Transverse colon (tissue), 4 donors: Measurements from ENCODE around the gene NEURL1. TPM values are rescaled to one million over a fixed set of nuclear protein-coding genes. Genes with fewer than 3 reads are reported as not detected.

Experiments used
- DNase-seq: peaks from one replicate; pipeline ENCODE4 v3.0.0-alpha.2; 2019
- H3K27ac ChIP-seq, 4 donors: fragments of 200-600 bp; sonication (generic); 2 replicates each; pipeline ENCODE4 v1.5.1; 2016 to 2018; ENCODE audit warnings: inconsistent platforms in 4 of 4
- H3K27me3 ChIP-seq: fragments of 200-600 bp; sonication (generic); 2 replicates; pipeline ENCODE4 v1.5.1; 2017; ENCODE audit warnings: inconsistent platforms
- H3K36me3 ChIP-seq, 4 donors: fragments of 200-600 bp; sonication (generic); 2 replicates each; pipeline ENCODE4 v1.5.1; 2017 to 2019; ENCODE audit warnings: inconsistent platforms in 4 of 4
- H3K4me1 ChIP-seq, 4 donors: fragments of 200-600 bp; sonication (generic); 2 replicates each; pipeline ENCODE4 v1.5.1; 2017 to 2020; ENCODE audit warnings: inconsistent platforms in 4 of 4
- H3K4me3 ChIP-seq, 4 donors: fragments of 200-600 bp; sonication (generic); 1 replicate in 1 of 4; 2 replicates in 3 of 4; pipeline versions ENCODE4 v1.5.1 to v1.6.1; 2017 to 2019; ENCODE audit warnings: inconsistent platforms in 4 of 4
- H3K9me3 ChIP-seq, 2 donors: fragments of 200-600 bp; sonication (generic); 2 replicates each; pipeline ENCODE4 v1.5.1; 2017 to 2019; ENCODE audit warnings: inconsistent platforms in 2 of 2
- EP300 ChIP-seq: sonication (generic); formaldehyde crosslinking; IDR thresholded peaks from one replicate; pipeline ENCODE4 v1.6.1; 2017; ENCODE audit warnings: antibody characterized with exemption, low read depth
- POLR2A ChIP-seq: fragments of 450-650 bp; IDR thresholded peaks from one replicate; pipeline ENCODE4 v1.6.1; 2016; ENCODE audit warnings: antibody characterized with exemption, mild to moderate bottlenecking, moderate library complexity
- POLR2AphosphoS5 ChIP-seq, 3 donors: sonication (generic); formaldehyde crosslinking; IDR thresholded peaks; one replicate each; pipeline ENCODE4 v1.6.1; 2016; ENCODE audit warnings: antibody characterized with exemption in 3 of 3
- WGBS, 2 donors: methylation state at CpG; one replicate each; pipeline ENCODE4 v1.1.5; 2018; ENCODE audit warnings: low coverage in 1 of 2; 5-methylcytosine and 5-hydroxymethylcytosine counted together
- in situ Hi-C, 4 donors: fragments of 200-750 bp; cut with MboI; loops; one replicate each; pipeline versions ENCODE4 v1.15.0 to v1.15.1; 2017; ENCODE audit warnings: low sequenced_read_pairs in 3 of 4, low pct_ligation_motif_present in 1 of 4, low pct_unique_long_range_greater_than_20kb in 1 of 4
- intact Hi-C: fragments of 100-400 bp; cut with DNase I; formaldehyde crosslinking; loops from one replicate; pipeline ENCODE4 v1.15.1; 2023; ENCODE audit warnings: low total_unique reads
- total RNA-seq, 4 donors: library from RNA; depleted of rRNA; stranded (reverse); fragments of >200 nt; gene quantifications; one replicate each; pipeline ENCODE4 v1.1.0, GENCODE V29; 2016
- TF ChIP-seq, protein P1 (sequence below), 5 experiments: fragments of 200-600 bp in 3 of 5; fragments of 450-650 bp in 2 of 5; sonication (generic) in 3 of 5; IDR thresholded peaks; 1 replicate in 2 of 5; 2 replicates in 3 of 5; pipeline ENCODE4 v1.5.1; 2016 to 2017; ENCODE audit warnings: antibody characterized with exemption in 5 of 5, inconsistent platforms in 3 of 5, mild to moderate bottlenecking in 2 of 5, moderate library complexity in 1 of 5

Gene NEURL1
- total RNA-seq, 4 donors from 2014 or later = 36.7 to 177 (median 55.8) TPM

DNA sequence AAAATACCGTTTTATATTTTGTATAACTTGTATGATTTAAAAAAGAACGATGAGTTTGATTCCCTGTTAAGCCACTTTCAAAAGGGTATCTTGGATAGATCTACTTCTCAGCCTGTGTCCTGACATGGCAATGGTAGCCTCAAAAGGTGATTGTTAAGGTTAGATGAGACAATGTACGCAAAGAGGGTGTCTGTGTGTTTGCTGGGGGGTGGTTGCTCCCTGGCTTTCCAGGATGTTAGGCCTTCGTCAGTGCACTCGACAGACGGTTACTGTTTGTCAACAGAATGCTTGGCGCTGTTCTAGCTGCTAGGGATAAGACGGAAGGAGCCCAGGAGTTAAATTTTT, 90.3 kb downstream of the NEURL1 start:
- Histone ChIP-seq H3K4me1 (peaks cover 0 to 10% (median 2%) of the 10 kb centered on the region in 4 donors), H3K9me3 (no peaks in the 10 kb centered on the region), H3K4me3 (peak overlapping the region in 1 of 4 donors; percentile 47), H3K27me3 (peaks cover 8% of the 10 kb centered on the region), H3K27ac (no peak overlapping the region), H3K36me3 (no peaks in the 10 kb centered on the region)
- no peak for DNase-seq
- TF ChIP-seq, protein P1, sequence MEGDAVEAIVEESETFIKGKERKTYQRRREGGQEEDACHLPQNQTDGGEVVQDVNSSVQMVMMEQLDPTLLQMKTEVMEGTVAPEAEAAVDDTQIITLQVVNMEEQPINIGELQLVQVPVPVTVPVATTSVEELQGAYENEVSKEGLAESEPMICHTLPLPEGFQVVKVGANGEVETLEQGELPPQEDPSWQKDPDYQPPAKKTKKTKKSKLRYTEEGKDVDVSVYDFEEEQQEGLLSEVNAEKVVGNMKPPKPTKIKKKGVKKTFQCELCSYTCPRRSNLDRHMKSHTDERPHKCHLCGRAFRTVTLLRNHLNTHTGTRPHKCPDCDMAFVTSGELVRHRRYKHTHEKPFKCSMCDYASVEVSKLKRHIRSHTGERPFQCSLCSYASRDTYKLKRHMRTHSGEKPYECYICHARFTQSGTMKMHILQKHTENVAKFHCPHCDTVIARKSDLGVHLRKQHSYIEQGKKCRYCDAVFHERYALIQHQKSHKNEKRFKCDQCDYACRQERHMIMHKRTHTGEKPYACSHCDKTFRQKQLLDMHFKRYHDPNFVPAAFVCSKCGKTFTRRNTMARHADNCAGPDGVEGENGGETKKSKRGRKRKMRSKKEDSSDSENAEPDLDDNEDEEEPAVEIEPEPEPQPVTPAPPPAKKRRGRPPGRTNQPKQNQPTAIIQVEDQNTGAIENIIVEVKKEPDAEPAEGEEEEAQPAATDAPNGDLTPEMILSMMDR (IDR thresholded peaks at IDR 0.05) = no peak
- TF ChIP-seq POLR2A = no peak
- TF ChIP-seq POLR2AphosphoS5 (IDR thresholded peaks at IDR 0.05) = no peak
- TF ChIP-seq EP300 = no peak
- 73 to 94% methylated on average over 4 to 8 of the region's 8 CpGs for WGBS, 2 donors
- intact Hi-C loops (no loop called here), in situ Hi-C loops (loop anchor here in 1 of 4 donors (25.0 kb wide), 1 partner anchor 278 kb away; the partner anchor contains the start of gene SH3PXD2A)

DNA sequence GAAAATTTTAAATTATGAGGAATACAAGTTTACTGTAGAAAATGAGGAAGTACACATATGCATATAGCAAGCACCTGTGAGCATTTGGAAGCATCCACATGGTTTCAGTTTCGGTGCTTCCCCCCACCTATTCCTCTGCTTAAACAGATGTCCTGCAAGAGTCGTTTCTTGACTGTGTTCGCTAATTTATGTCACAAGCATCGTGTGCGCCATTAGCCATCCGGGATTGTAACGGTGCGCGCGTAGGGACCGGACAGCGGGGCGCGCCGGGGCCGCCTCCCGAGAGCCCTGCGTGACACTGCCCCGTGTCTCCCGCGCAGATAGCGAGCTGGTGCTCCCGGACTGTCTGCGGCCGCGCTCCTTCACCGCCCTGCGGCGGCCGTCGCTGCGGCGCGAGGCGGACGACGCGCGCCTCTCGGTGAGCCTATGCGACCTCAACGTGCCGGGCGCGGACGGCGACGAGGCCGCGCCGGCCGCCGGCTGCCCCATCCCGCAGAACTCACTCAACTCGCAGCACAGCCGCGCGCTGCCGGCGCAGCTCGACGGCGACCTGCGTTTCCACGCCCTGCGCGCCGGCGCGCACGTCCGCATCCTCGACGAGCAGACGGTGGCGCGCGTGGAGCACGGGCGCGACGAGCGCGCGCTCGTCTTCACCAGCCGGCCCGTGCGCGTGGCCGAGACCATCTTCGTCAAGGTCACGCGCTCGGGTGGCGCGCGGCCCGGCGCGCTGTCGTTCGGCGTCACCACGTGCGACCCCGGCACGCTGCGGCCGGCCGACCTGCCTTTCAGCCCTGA, 90.9 kb downstream of the NEURL1 start:
- Histone ChIP-seq H3K4me3 (peak overlapping the region in 3 of 4 donors; percentile 16 to 47 (median 23)), H3K36me3 (no peaks in the 10 kb centered on the region), H3K9me3 (no peaks in the 10 kb centered on the region), H3K4me1 (peaks cover 0 to 5% (median 0%) of the 10 kb centered on the region in 4 donors), H3K27me3 (peaks cover 8% of the 10 kb centered on the region), H3K27ac (peak overlapping the region in 1 of 4 donors; percentile 13)
- in situ Hi-C loops = loop anchor here in 1 of 4 donors (25.0 kb wide), 1 partner anchor 278 kb away; the partner anchor contains the start of gene SH3PXD2A
- 47 to 50% methylated on average over 2 to 101 of the region's 111 CpGs for WGBS, 2 donors
- intact Hi-C loops = no loop called here
- TF ChIP-seq POLR2A = no peak
- no peak for TF ChIP-seq EP300
- TF ChIP-seq, protein P1 (IDR thresholded peaks at IDR 0.05) = no peak
- TF ChIP-seq POLR2AphosphoS5 (IDR thresholded peaks at IDR 0.05) = no peak
- no peak for DNase-seq

DNA sequence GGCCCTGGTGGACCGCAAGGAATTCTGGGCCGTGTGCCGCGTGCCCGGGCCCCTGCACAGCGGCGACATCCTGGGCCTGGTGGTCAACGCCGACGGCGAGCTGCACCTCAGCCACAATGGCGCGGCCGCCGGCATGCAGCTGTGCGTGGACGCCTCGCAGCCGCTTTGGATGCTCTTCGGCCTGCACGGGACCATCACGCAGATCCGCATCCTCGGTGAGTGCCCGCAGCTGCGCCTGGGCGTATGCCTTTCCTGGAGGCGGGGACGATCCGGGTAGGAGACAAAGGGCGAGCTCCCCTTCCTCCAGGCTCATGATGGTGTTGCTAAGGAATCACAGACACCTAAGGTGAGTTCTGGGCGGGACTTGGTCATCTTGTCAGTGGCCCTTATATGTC, 91.5 kb downstream of the NEURL1 start:
- Histone ChIP-seq H3K36me3 (no peaks in the 10 kb centered on the region), H3K27me3 (peaks cover 8% of the 10 kb centered on the region), H3K27ac (no peak overlapping the region), H3K9me3 (no peaks in the 10 kb centered on the region), H3K4me1 (peaks cover 0 to 5% (median 0%) of the 10 kb centered on the region in 4 donors), H3K4me3 (peak overlapping the region in 1 of 4 donors; percentile 47)
- DNase-seq = no peak
- intact Hi-C loops = no loop called here
- in situ Hi-C loops = loop anchor here in 1 of 4 donors (25.0 kb wide), 1 partner anchor 277 kb away; the partner anchor contains the start of gene SH3PXD2A
- WGBS, 2 donors = 97% methylated on average over 19 of the region's 32 CpGs; no CpG with 5 or more reads in 1 of the 2 donors
- TF ChIP-seq, protein P1 (IDR thresholded peaks at IDR 0.05) = no peak
- TF ChIP-seq POLR2A (no peak), POLR2AphosphoS5 (IDR thresholded peaks at IDR 0.05) (no peak), EP300 (no peak)

DNA sequence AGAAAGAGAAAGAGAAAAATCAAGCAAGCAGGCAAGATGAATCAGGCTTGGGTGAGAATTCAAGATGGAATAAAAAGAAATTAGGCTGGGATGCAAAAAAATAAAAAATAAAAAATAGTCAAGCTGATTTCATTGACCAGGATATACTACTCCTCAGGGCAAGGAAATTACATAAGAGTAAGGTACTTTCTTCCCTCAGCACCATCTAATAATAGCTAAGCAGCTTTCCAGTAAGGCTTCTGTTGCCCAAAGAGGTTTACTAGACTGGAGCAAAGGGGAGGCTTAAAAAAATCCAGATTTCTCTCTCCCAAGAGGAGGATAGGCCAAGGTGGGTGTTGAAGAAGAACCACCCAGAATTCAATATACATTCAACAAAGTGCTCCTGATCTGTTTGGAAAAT, 93.6 kb downstream of the NEURL1 start:
- no peak overlapping the region for H3K27ac ChIP-seq
- TF ChIP-seq EP300 (no peak), POLR2A (no peak), POLR2AphosphoS5 (IDR thresholded peaks at IDR 0.05) (no peak)
- TF ChIP-seq, protein P1 (IDR thresholded peaks at IDR 0.05) = no peak
- no peaks in the 10 kb centered on the region for H3K36me3 ChIP-seq
- no peaks in the 10 kb centered on the region for H3K9me3 ChIP-seq
- H3K27me3 ChIP-seq = peaks cover 8% of the 10 kb centered on the region
- intact Hi-C loops (no loop called here), in situ Hi-C loops (loop anchor here in 1 of 4 donors (25.0 kb wide), 1 partner anchor 275 kb away; the partner anchor contains the start of gene SH3PXD2A)
- DNase-seq = no peak
- no peak overlapping the region for H3K4me3 ChIP-seq
- peaks cover 0 to 5% (median 0%) of the 10 kb centered on the region in 4 donors for H3K4me1 ChIP-seq
